WTC11 (cell line): ENCODE data around the gene MICAL1. TPM values are rescaled to one million over a fixed set of nuclear protein-coding genes. Genes with fewer than 3 reads are reported as not detected.

Source experiments
- ATAC-seq: fragments of 200-7000 bp; cut with Tn5 transposase; 2 replicates; pipeline ENCODE4 v1.10.0; 2021; ENCODE audit warnings: mild to moderate bottlenecking, moderate library complexity
- CTCF ChIA-PET: fragments of 300-600 bp; sonication (Branson Sonifier 250); formaldehyde crosslinking; loops from one replicate; lab custom pipeline; 2021; ENCODE audit warnings: antibody characterized with exemption; lab: Charles Lee
- POLR2A ChIA-PET: fragments of 350-600 bp; sonication (Branson Sonifier 250); formaldehyde crosslinking; loops from one replicate; lab custom pipeline; 2021; ENCODE audit warnings: antibody characterized with exemption; lab: Charles Lee
- DNase-seq: peaks from one replicate; pipeline ENCODE4 v3.0.0; 2021; ENCODE audit warnings: low spot score
- H3K27ac Mint-ChIP-seq: 2 replicates; pipeline ENCODE4 v1.8.0; 2021; ENCODE audit warnings: mixed read lengths
- H3K27me3 Mint-ChIP-seq: 2 replicates; pipeline ENCODE4 v1.8.0; 2021; ENCODE audit warnings: low read depth, mild to moderate bottlenecking, moderate library complexity, mixed read lengths
- H3K36me3 Mint-ChIP-seq: 2 replicates; pipeline ENCODE4 v1.8.0; 2021; ENCODE audit warnings: mixed read lengths
- H3K4me1 Mint-ChIP-seq: 2 replicates; pipeline ENCODE4 v1.8.0; 2022; ENCODE audit warnings: mixed read lengths
- H3K4me3 Mint-ChIP-seq: 2 replicates; pipeline ENCODE4 v1.8.0; 2021; ENCODE audit warnings: mild to moderate bottlenecking, moderate library complexity, mixed read lengths
- H3K9me3 Mint-ChIP-seq: 2 replicates; pipeline ENCODE4 v1.8.0; 2021; ENCODE audit warnings: mixed read lengths
- AFF4 ChIP-seq: sonication (generic); formaldehyde crosslinking; IDR thresholded peaks from 2 replicates; pipeline ENCODE4 v1.8.1; 2023; ENCODE audit warnings: mild to moderate bottlenecking, missing genetic modification reagents, borderline replicate concordance
- ATF1 ChIP-seq: sonication (generic); formaldehyde crosslinking; IDR thresholded peaks from 2 replicates; pipeline ENCODE4 v1.8.1; 2023; ENCODE audit warnings: mild to moderate bottlenecking, moderate library complexity, missing genetic modification reagents
- CREM ChIP-seq: sonication (generic); formaldehyde crosslinking; IDR thresholded peaks from 2 replicates; pipeline ENCODE4 v1.8.1; 2022; ENCODE audit warnings: mild to moderate bottlenecking, missing genetic modification reagents, moderate library complexity
- ELF4 ChIP-seq: sonication (generic); formaldehyde crosslinking; IDR thresholded peaks from 2 replicates; pipeline ENCODE4 v1.8.1; 2022; ENCODE audit warnings: low read depth, mild to moderate bottlenecking, moderate library complexity, missing genetic modification reagents
- FOXK1 ChIP-seq: sonication (generic); formaldehyde crosslinking; IDR thresholded peaks from 2 replicates; pipeline ENCODE4 v1.8.0; 2022; ENCODE audit warnings: mild to moderate bottlenecking, moderate library complexity, missing genetic modification reagents
- FOXP1 ChIP-seq: sonication (generic); formaldehyde crosslinking; IDR thresholded peaks from 2 replicates; pipeline ENCODE4 v1.8.0; 2022; ENCODE audit warnings: missing genetic modification reagents, mild to moderate bottlenecking, moderate library complexity, borderline replicate concordance
- HMGA2 ChIP-seq: fragments of 250-450 bp; sonication (Bioruptor Pico); IDR thresholded peaks from 2 replicates; pipeline ENCODE4 v1.4.0; 2021; ENCODE audit warnings: mild to moderate bottlenecking, moderate library complexity
- MLX ChIP-seq: sonication (generic); formaldehyde crosslinking; IDR thresholded peaks from 2 replicates; pipeline ENCODE4 v1.8.1; 2023; ENCODE audit warnings: mild to moderate bottlenecking, missing genetic modification reagents, moderate library complexity
- NFATC4 ChIP-seq: fragments of 250-450 bp; sonication (Bioruptor Pico); IDR thresholded peaks from 2 replicates; pipeline ENCODE4 v1.9.0; 2021; ENCODE audit warnings: mild to moderate bottlenecking
- NR1H2 ChIP-seq: sonication (generic); formaldehyde crosslinking; IDR thresholded peaks from 2 replicates; pipeline ENCODE4 v1.9.0; 2021; ENCODE audit warnings: mild to moderate bottlenecking, moderate library complexity, missing genetic modification reagents
- PREB ChIP-seq: sonication (generic); formaldehyde crosslinking; IDR thresholded peaks from 2 replicates; pipeline ENCODE4 v1.8.1; 2022; ENCODE audit warnings: mild to moderate bottlenecking, missing genetic modification reagents, moderate library complexity, borderline replicate concordance
- SMAD4 ChIP-seq: sonication (generic); formaldehyde crosslinking; IDR thresholded peaks from 2 replicates; pipeline ENCODE4 v1.8.0; 2022; ENCODE audit warnings: mild to moderate bottlenecking, missing genetic modification reagents
- ZNF121 ChIP-seq: sonication (generic); formaldehyde crosslinking; IDR thresholded peaks from 2 replicates; pipeline ENCODE4 v1.8.0; 2023; ENCODE audit warnings: missing genetic modification reagents
- total RNA-seq: library from RNA; stranded (reverse); gene quantifications from 3 replicates; pipeline ENCODE4 v1.2.3, GENCODE V29; 2021
- TF ChIP-seq, protein P1 (sequence below): sonication (generic); formaldehyde crosslinking; conservative IDR thresholded peaks from 2 replicates; pipeline ENCODE4 v1.8.1; 2023; ENCODE audit warnings: mild to moderate bottlenecking, low read depth, missing genetic modification reagents, moderate library complexity
- TF ChIP-seq, protein P2 (sequence below): sonication (generic); formaldehyde crosslinking; IDR thresholded peaks from 2 replicates; pipeline ENCODE4 v1.8.1; 2022; ENCODE audit warnings: low read depth, mild to moderate bottlenecking, moderate library complexity, missing genetic modification reagents, borderline replicate concordance
- TF ChIP-seq, protein P3 (sequence below): sonication (generic); formaldehyde crosslinking; IDR thresholded peaks from 2 replicates; pipeline ENCODE4 v1.8.0; 2023; ENCODE audit warnings: missing genetic modification reagents, mild to moderate bottlenecking, borderline replicate concordance
- TF ChIP-seq, protein P4 (sequence below): sonication (generic); formaldehyde crosslinking; IDR thresholded peaks from 2 replicates; pipeline ENCODE4 v1.8.1; 2023; ENCODE audit warnings: mild to moderate bottlenecking, missing genetic modification reagents, moderate library complexity
- TF ChIP-seq, protein P5 (sequence below): sonication (generic); formaldehyde crosslinking; IDR thresholded peaks from 2 replicates; pipeline ENCODE4 v1.8.1; 2023; ENCODE audit warnings: mild to moderate bottlenecking, missing genetic modification reagents

Gene MICAL1
- total RNA-seq, 1 experiment from 2014 or later, result 57.4 TPM

DNA sequence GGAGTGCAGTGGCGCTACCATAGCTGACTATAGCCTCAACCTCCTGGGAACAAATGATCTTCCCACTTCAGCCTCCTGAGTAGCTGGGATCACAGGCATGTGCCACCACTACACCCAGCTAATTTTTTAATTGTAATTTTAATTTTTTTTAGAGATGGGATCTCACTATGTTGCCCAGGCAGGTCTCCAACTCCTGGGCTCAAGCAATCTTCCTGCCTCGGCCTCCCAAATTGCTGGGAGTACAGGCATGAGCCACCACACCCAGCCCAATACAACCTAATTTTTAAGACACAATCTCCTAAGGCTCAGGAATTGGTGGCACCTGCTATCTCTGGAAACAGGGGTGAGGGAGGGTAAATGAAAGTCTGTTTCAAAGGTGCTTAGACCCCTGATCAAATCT, 21.6 kb upstream of the MICAL1 start (continued):
- TF ChIP-seq, protein P1, sequence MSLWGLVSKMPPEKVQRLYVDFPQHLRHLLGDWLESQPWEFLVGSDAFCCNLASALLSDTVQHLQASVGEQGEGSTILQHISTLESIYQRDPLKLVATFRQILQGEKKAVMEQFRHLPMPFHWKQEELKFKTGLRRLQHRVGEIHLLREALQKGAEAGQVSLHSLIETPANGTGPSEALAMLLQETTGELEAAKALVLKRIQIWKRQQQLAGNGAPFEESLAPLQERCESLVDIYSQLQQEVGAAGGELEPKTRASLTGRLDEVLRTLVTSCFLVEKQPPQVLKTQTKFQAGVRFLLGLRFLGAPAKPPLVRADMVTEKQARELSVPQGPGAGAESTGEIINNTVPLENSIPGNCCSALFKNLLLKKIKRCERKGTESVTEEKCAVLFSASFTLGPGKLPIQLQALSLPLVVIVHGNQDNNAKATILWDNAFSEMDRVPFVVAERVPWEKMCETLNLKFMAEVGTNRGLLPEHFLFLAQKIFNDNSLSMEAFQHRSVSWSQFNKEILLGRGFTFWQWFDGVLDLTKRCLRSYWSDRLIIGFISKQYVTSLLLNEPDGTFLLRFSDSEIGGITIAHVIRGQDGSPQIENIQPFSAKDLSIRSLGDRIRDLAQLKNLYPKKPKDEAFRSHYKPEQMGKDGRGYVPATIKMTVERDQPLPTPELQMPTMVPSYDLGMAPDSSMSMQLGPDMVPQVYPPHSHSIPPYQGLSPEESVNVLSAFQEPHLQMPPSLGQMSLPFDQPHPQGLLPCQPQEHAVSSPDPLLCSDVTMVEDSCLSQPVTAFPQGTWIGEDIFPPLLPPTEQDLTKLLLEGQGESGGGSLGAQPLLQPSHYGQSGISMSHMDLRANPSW (CRISPR knock-in tag), result no peak
- TF ChIP-seq NR1H2 (no peak), SMAD4 (CRISPR knock-in tag) (no peak), ATF1 (CRISPR knock-in tag) (no peak), CREM (CRISPR knock-in tag) (no peak), PREB (CRISPR knock-in tag) (no peak), MLX (CRISPR knock-in tag) (no peak), FOXK1 (CRISPR knock-in tag) (no peak)
- TF ChIP-seq, protein P2, sequence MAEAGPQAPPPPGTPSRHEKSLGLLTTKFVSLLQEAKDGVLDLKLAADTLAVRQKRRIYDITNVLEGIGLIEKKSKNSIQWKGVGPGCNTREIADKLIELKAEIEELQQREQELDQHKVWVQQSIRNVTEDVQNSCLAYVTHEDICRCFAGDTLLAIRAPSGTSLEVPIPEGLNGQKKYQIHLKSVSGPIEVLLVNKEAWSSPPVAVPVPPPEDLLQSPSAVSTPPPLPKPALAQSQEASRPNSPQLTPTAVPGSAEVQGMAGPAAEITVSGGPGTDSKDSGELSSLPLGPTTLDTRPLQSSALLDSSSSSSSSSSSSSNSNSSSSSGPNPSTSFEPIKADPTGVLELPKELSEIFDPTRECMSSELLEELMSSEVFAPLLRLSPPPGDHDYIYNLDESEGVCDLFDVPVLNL, result no peak
- TF ChIP-seq, protein P3, sequence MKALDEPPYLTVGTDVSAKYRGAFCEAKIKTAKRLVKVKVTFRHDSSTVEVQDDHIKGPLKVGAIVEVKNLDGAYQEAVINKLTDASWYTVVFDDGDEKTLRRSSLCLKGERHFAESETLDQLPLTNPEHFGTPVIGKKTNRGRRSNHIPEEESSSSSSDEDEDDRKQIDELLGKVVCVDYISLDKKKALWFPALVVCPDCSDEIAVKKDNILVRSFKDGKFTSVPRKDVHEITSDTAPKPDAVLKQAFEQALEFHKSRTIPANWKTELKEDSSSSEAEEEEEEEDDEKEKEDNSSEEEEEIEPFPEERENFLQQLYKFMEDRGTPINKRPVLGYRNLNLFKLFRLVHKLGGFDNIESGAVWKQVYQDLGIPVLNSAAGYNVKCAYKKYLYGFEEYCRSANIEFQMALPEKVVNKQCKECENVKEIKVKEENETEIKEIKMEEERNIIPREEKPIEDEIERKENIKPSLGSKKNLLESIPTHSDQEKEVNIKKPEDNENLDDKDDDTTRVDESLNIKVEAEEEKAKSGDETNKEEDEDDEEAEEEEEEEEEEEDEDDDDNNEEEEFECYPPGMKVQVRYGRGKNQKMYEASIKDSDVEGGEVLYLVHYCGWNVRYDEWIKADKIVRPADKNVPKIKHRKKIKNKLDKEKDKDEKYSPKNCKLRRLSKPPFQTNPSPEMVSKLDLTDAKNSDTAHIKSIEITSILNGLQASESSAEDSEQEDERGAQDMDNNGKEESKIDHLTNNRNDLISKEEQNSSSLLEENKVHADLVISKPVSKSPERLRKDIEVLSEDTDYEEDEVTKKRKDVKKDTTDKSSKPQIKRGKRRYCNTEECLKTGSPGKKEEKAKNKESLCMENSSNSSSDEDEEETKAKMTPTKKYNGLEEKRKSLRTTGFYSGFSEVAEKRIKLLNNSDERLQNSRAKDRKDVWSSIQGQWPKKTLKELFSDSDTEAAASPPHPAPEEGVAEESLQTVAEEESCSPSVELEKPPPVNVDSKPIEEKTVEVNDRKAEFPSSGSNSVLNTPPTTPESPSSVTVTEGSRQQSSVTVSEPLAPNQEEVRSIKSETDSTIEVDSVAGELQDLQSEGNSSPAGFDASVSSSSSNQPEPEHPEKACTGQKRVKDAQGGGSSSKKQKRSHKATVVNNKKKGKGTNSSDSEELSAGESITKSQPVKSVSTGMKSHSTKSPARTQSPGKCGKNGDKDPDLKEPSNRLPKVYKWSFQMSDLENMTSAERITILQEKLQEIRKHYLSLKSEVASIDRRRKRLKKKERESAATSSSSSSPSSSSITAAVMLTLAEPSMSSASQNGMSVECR (CRISPR knock-in tag), result no peak

GRCh38 chr6:109475625-109476024, 20.1 kb upstream of the MICAL1 start:
- ChIA-PET POLR2A (no interaction called here), CTCF (no interaction called here)
- Mint-ChIP-seq H3K27me3 (no peaks in the 10 kb centered on the region), H3K27ac (no peak overlapping the region), H3K36me3 (peaks cover 81% of the 10 kb centered on the region), H3K4me1 (peaks cover 26% of the 10 kb centered on the region), H3K4me3 (no peak overlapping the region), H3K9me3 (no peaks in the 10 kb centered on the region)
- no peak for DNase-seq
- ATAC-seq, result no peak
- no peak for TF ChIP-seq ELF4
- TF ChIP-seq FOXP1 (CRISPR knock-in tag), result no peak
- TF ChIP-seq AFF4 (CRISPR knock-in tag), result no peak
- no peak for TF ChIP-seq HMGA2 (CRISPR knock-in tag)
- TF ChIP-seq, protein P4, sequence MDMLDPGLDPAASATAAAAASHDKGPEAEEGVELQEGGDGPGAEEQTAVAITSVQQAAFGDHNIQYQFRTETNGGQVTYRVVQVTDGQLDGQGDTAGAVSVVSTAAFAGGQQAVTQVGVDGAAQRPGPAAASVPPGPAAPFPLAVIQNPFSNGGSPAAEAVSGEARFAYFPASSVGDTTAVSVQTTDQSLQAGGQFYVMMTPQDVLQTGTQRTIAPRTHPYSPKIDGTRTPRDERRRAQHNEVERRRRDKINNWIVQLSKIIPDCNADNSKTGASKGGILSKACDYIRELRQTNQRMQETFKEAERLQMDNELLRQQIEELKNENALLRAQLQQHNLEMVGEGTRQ (CRISPR knock-in tag), result no peak
- TF ChIP-seq ZNF121 (CRISPR knock-in tag), result no peak
- TF ChIP-seq, protein P5, sequence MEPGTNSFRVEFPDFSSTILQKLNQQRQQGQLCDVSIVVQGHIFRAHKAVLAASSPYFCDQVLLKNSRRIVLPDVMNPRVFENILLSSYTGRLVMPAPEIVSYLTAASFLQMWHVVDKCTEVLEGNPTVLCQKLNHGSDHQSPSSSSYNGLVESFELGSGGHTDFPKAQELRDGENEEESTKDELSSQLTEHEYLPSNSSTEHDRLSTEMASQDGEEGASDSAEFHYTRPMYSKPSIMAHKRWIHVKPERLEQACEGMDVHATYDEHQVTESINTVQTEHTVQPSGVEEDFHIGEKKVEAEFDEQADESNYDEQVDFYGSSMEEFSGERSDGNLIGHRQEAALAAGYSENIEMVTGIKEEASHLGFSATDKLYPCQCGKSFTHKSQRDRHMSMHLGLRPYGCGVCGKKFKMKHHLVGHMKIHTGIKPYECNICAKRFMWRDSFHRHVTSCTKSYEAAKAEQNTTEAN (CRISPR knock-in tag), result no peak
- no peak for TF ChIP-seq NFATC4 (CRISPR knock-in tag)
